D721Med (cell line): ENCODE results near the gene RAB7A.
"Not testable (repeated sequence)": the region's sequence is repeated elsewhere in the genome, so short reads cannot be mapped to it uniquely, and the experiment has no call there.

ENCODE experiments used
- DNase-seq: peaks from one replicate; pipeline ENCODE4 v3.0.0; 2011; ENCODE audit warnings: low spot score; ENCODE audit not compliant: insufficient read length
- FAIRE-seq: peaks from 2 replicates; lab custom pipeline; 2011; peaks lifted over from hg19 to GRCh38; lab: Jason Lieb, UNC
- TF ChIP-seq, protein P1 (sequence below): IDR thresholded peaks from 2 replicates; pipeline ENCODE4 v1.5.1; 2012; ENCODE audit warnings: mild to moderate bottlenecking, control low read depth; ENCODE audit not compliant: insufficient read depth; ENCODE audit errors: missing control alignments

The RAB7A gene

DNA sequence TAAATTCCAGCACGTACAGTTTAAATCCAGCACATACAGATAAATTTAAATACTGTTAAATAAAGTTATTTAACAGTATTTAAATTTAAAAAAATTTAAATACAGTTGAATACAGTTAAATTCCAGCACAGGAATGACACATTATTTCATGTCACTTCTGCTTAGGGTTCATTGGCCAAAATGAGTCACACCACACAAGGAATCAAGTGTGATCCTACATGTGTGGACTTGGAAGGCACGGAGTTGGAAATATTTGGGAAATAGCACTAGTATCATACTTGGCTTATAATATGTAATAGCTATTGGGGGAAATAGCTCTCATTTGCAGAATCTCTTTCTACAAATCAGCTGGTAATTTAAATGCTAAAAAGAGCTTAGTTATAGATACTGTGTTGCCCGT lies 10.6 kb downstream of the RAB7A start:
- no peak for FAIRE-seq
- TF ChIP-seq, protein P1, sequence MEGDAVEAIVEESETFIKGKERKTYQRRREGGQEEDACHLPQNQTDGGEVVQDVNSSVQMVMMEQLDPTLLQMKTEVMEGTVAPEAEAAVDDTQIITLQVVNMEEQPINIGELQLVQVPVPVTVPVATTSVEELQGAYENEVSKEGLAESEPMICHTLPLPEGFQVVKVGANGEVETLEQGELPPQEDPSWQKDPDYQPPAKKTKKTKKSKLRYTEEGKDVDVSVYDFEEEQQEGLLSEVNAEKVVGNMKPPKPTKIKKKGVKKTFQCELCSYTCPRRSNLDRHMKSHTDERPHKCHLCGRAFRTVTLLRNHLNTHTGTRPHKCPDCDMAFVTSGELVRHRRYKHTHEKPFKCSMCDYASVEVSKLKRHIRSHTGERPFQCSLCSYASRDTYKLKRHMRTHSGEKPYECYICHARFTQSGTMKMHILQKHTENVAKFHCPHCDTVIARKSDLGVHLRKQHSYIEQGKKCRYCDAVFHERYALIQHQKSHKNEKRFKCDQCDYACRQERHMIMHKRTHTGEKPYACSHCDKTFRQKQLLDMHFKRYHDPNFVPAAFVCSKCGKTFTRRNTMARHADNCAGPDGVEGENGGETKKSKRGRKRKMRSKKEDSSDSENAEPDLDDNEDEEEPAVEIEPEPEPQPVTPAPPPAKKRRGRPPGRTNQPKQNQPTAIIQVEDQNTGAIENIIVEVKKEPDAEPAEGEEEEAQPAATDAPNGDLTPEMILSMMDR: no peak
- no peak for DNase-seq

DNA sequence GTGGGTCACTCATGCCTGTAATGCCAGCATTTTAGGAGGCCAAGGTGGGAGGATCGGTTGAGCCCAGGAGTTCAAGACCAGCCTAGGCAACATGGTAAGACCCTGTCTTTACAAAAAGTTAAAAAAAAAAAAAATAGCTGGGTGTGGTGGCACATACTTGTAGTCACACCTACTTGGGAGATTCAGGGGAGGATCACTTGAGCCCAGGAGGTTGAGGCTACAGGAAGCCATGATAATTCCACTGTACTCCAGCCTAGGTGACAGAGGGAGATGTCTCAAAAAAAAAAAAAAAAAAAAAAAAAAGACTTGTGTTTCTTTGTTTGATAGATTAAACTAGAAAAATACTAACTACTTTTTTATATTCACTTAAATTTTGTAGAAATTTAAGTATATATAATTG lies 14.6 kb downstream of the RAB7A start:
- TF ChIP-seq, protein P1: no peak
- no peak for FAIRE-seq

DNA sequence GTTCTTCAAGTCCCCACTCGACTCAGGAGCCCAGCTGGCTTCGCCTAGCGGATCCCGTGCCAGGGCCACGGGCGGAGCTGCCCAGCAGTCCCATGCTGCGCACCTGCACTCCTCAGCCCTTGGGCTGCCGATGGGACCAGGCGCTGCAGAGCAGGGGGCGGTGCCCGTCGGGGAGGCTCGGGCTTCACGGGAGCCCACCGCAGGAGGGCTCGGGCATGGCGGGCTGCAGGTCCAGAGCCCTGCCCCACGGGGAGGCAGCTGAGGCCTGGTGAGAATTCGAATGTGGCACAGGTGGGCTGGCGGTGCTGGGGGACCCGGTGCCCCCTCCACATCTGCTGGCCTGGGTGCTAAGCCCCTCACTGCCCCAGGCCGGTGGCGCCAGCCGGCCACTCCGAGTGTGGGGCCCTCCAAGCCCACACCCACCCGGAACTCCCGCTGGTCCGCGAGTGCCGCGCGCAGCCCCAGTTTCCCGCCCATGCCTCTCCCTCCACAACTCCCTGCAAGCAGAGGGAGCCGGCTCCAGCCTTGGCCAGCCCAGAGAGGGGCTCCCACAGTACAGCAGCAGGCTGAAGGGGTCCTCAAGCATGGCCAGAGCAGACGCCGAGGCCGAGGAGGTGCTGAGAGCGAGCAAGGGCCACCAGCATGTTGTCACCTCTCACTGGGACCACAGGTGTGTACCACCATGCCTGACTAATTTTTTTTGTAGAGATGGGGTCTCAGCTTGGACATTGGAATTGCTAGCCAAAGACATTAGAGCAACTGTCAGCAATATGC lies 17.0 kb downstream of the RAB7A start:
- DNase-seq: no peak
- no peak for FAIRE-seq
- TF ChIP-seq, protein P1: no peak

More for the DNA sequence above, 14.6 kb downstream of the RAB7A start:
- DNase-seq: no peak

DNA sequence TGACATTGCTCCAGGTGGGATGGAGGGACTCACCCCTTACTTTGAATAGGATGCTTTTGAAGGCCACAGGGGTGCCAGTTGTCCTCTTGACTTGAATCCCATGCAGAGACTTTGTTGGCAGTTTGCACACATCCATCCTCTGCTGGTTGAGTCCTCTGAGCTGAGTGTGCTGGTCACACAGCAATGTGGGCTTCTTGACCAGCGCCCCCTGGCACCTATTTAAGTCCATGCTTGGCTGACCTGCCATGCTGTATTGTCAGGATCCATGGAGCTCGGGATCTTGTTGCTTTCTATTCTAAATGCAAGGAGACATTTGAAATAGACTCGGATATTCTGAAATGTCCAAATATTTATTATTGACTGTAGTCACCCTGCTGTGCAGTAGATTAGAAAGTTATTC lies 19.8 kb downstream of the RAB7A start:
- FAIRE-seq (no peak), DNase-seq (no peak)
- TF ChIP-seq, protein P1: no peak

DNA sequence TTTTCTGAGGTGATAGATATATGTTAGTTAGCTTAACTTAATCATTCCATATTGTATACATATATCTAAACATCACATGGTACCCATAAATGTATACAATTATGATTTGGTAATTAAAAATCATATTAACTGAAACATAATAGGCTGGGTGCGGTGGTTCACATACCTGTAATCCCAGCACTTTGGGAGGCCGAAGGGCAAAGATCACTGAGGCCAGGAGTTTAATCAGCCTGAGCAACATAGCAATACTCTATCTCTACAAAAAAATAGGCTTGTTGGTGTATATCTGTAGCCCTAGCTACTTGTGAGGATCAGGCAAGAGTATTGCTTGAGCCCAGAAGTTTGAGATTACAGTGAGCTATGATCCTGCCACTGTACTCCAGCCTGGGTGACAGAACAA lies 20.9 kb downstream of the RAB7A start:
- TF ChIP-seq, protein P1: no peak
- DNase-seq: no peak
- no peak for FAIRE-seq

DNA sequence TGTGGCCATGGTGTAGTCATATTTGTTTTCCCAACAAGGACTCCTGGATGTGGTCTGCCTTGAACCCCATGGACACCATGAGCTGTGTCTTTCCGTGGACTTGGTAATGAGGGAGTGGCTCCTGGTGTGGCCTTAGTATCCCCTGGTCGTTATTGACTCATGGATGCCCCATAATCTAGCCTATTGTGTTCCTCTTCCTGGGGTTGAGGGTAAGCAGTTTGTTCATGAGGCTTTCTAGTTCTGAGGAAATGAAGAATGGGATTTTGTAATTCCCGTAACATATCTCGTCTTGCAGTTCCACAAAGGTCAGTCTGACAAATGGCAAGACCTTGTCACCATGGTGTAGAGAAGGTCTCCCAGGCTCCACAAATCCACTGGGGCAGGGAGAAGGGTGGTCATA lies 22.6 kb downstream of the RAB7A start:
- no peak for DNase-seq
- FAIRE-seq: no peak
- TF ChIP-seq, protein P1: no peak

DNA sequence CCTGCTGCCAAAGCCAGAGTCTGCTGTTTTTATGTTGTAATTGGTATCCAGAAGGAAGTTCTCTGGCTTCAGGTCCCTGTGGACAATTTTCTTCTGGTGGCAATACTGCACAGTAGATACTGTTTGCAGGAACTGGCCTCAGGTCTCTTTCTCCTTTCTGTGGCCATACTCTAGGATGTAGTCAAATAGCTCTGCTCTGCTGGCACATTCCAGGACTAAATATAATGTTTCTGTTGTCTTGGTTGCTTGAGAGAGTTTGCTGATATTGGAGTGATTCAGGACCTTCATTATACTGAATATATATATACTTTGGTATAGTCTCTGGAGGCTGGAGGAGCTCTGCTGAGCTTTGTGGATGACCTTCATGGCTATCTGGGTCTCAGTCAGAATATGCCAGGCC lies 23.1 kb downstream of the RAB7A start:
- no peak for DNase-seq
- no peak for FAIRE-seq
- TF ChIP-seq, protein P1: no peak

DNA sequence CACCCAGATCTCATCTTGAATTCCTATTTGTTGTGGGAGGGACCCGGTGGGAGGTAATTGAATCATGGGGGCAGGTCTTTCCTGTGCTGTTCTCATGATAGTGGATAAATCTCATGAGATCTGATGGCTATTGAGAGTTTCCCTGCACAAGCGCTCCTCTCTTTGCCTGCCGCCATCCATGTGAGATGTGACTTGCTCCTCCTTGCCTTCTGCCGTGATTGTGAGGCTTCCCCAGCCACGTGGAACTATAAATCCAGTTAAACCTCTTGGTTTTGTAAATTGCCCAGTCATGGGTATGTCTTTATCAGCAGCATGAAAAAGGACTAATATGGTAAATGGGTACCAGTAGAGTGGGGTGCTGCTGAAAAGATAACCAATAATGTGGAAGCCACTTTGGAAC lies 23.6 kb downstream of the RAB7A start:
- DNase-seq, FAIRE-seq: not testable (repeated sequence)
